22Rv1 (cell line): ENCODE results near the gene MAPKAPK3.

ENCODE experiments used
- H3K27ac ChIP-seq: fragments of 450-650 bp; 2 replicates; pipeline ENCODE4 v1.5.1; 2017
- CTCF ChIP-seq: fragments of 450-650 bp; IDR thresholded peaks from 2 replicates; pipeline ENCODE4 v1.5.1; 2017; ENCODE audit warnings: mild to moderate bottlenecking
- ZFX ChIP-seq: fragments of 450-650 bp; IDR thresholded peaks from 2 replicates; pipeline ENCODE4 v1.6.1; 2017; ENCODE audit warnings: antibody characterized with exemption, borderline replicate concordance

MAPKAPK3 gene

GRCh38 chr3:50605901-50606326 is 11.0 kb upstream of the MAPKAPK3 start:
- H3K27ac ChIP-seq: peak overlapping the region; percentile 56
- TF ChIP-seq CTCF: no peak
- TF ChIP-seq ZFX: no peak

GRCh38 chr3:50606596-50606995 is 10.4 kb upstream of the MAPKAPK3 start:
- no peak overlapping the region for H3K27ac ChIP-seq
- no peak for TF ChIP-seq ZFX
- TF ChIP-seq CTCF: no peak

- no peak for TF ChIP-seq CTCF
- no peak for TF ChIP-seq ZFX
- H3K27ac ChIP-seq: no peak overlapping the region
Measured at GRCh38 chr3:50607271-50608091, 9.5 kb upstream of the MAPKAPK3 start.

- no peak overlapping the region for H3K27ac ChIP-seq
- TF ChIP-seq ZFX: no peak
- TF ChIP-seq CTCF: no peak
Measured at GRCh38 chr3:50608278-50608677, 8.7 kb upstream of the MAPKAPK3 start.

- H3K27ac ChIP-seq: no peak overlapping the region
- TF ChIP-seq CTCF: no peak
- TF ChIP-seq ZFX: no peak
Measured at GRCh38 chr3:50609071-50609762, 7.7 kb upstream of the MAPKAPK3 start.

GRCh38 chr3:50609763-50610085 is 7.2 kb upstream of the MAPKAPK3 start:
- H3K27ac ChIP-seq: no peak overlapping the region

More at GRCh38 chr3:50609763-50610085, 7.2 kb upstream of the MAPKAPK3 start:
- TF ChIP-seq CTCF (no peak), ZFX (no peak)
